ENCODE measurements around the gene HRG.

GRCh38 chr3:186636536-186636935, 29.3 kb upstream of the HRG start:
- TF ChIP-seq EZH2 (IDR thresholded peaks at IDR 0.05; ENCODE audit: borderline replicate concordance, low read length): no peak
- TF ChIP-seq, protein P1, sequence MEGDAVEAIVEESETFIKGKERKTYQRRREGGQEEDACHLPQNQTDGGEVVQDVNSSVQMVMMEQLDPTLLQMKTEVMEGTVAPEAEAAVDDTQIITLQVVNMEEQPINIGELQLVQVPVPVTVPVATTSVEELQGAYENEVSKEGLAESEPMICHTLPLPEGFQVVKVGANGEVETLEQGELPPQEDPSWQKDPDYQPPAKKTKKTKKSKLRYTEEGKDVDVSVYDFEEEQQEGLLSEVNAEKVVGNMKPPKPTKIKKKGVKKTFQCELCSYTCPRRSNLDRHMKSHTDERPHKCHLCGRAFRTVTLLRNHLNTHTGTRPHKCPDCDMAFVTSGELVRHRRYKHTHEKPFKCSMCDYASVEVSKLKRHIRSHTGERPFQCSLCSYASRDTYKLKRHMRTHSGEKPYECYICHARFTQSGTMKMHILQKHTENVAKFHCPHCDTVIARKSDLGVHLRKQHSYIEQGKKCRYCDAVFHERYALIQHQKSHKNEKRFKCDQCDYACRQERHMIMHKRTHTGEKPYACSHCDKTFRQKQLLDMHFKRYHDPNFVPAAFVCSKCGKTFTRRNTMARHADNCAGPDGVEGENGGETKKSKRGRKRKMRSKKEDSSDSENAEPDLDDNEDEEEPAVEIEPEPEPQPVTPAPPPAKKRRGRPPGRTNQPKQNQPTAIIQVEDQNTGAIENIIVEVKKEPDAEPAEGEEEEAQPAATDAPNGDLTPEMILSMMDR (IDR thresholded peaks at IDR 0.05; ENCODE audit: low read length): no peak
